Stimulated activated CD8-positive, alpha-beta memory T cell treated with anti-CD3 and anti-CD28 coated beads, Interleukin-4, amount 100 ng/mL, for 24 hours (primary cell): ENCODE results near the gene ZC3H12D.
A peak's percentile ranks its signal among the peaks of the same experiment; 100 is the strongest.
"Not testable (repeated sequence)": the region's sequence is repeated elsewhere in the genome, so short reads cannot be mapped to it uniquely, and the experiment has no call there.

Source experiments
- DNase-seq: peaks from one replicate; pipeline ENCODE4 v3.0.0-alpha.2; 2020; ENCODE audit warnings: low read depth

The ZC3H12D gene

DNA sequence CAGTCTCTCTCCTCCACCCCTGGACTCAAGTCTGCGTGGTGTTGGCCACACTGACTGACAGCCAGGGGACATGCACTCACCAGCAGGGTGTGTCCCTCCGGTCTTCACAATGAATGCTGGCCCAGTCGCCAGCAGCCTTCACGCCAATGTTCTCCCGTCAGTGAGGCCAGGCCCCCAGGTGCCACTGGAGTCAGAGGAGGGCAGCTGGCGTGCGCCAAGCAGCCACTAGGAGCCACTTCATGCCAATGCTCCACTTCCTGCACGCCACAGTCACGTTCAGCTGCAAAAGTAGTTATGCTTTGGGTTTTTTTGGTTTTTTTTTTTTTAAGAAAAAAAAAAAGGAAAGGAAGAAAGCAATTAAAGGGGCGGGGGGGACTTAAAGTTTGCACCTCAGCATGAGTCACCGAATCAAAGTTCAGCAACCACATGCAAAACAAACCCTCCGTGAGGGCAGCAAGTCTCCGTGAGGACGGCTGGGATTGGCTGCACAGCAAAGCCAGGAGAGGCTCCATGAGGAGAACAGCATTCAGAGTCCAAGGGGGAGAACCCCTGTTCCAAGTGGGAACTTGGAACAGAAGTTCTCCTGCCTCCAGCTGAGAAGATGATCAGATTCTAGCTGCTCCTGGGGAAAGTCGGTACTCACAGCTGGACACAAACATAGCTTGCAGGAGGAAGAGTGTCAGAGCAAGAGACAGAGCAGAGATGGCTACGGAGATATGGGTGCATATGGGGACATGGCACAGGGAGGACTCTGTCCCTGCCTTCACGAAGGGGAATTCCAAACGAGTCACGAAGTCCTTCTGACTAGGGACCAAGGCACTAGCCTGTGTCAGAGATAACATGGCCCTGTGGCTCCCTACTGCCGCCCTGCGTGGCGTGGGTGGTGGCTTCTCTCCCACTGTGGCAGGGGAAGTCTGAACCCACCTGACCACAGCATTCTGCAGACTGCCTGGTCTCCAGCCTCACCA, at the start of gene ZC3H12D:
ZC3H12D (minus strand) TSS at position 282 of the 968 bp plus-strand sequence. CDS start 10,471 bp downstream, outside the sequence.
- peak; percentile 59 for DNase-seq

DNA sequence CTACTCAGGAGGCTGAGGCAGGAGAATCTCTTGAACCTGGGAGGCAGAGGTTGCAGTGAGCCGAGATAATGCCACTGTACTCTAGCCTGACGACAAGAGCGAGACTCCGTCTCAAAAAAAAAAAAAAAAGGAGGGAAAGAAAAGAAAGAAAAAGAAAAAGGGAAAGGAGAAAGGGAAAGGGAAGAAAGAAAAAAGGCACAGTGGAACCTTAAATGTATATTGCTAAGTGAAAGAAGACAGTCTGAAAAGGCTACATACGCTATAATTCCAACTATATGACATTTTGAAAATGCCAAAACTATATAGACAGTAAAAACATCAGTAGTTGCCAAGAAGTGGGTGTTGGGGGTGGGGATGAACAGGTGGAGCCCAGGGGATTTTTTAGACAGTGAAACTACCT, 44.8 kb upstream of the ZC3H12D start:
- DNase-seq, result no peak

DNA sequence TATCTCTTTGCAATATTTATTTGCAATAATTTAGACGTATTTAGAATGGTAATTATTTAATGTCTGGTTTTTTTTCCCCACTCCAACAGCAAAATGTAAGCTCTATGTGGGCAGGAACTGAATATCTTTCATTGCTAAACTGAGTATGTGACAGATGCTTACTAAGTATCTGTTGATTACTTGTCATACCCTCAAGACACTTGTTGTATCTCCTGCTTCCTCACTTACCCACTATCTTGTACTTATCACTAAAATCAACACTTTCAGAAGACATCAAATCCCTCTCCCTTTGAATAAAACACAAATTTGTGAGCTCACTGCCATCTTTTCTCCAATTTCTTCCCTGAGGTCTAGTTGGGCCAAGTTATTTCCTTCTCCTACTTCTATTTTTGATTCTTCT, 30.7 kb upstream of the ZC3H12D start:
- DNase-seq, result no peak

DNA sequence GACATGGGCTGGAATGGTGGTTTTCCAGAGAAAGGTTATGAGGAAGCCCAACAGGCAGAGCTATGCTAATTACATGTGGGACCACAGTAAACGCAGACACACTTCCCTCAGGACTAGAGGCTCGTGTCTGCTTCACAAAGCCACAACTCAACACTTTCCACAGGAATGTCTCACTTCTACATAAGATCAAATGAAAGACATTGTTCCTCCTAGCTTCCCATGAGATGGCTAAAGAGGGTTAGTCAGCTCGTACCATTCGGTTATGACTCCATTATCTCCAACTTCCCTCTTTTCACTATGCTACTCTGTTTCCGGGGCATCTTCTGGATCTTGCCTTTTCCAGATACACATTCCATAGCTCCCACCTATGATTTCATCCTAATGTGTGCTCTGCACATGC, 29.1 kb upstream of the ZC3H12D start:
- DNase-seq, result no peak

DNA sequence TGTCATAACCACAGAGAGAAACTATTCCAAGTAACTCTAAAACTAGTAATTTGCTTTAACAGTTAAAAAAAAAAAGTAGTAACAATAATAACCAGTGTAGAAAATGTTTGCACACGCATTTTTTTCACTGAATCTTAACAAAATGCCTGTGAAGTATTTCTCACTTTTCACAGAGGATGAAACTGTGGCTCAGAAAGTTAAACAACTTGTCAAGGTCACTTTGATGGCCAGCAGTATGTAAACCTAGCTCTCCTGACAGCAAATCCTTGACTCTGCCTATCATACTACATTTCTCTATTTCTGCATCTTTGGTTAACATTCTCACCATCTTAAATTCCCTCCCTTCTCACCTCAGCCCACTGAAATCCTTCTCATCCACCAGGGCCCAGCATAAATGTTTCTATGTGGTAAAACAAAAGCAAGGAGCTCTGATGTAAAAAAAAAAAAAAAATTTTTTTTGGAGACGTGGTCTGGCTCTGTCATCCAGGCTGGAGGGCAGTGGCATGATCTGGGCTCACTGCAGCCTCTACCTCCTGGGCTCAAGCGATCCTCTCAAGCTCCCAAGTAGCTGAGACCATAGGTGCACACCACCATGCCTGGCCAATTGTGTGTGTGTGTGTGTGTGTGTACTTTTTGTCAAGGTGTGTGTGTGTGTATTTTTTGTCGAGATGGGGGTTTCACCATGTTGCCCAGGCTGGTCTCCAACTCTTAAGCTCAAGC, 26.1 kb upstream of the ZC3H12D start:
- no peak for DNase-seq

DNA sequence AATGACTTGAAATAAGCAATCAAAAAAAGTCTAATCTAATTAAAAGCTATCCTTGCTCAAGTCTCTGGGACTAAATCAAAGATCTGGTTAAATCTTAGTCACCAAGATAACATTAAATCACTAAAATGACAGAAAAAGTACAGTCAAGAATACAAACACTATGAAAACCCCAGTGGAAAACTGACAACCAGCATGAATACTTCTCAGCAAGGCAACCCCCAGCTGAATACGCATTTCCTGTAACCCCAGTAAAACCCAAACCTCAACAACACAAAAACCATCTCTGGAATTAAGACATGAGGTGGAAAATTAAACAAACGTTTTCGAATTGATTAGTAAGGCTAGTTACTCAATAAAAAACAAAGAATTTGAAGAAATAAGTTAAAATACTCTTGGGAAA, 23.7 kb upstream of the ZC3H12D start:
- DNase-seq, result no peak

DNA sequence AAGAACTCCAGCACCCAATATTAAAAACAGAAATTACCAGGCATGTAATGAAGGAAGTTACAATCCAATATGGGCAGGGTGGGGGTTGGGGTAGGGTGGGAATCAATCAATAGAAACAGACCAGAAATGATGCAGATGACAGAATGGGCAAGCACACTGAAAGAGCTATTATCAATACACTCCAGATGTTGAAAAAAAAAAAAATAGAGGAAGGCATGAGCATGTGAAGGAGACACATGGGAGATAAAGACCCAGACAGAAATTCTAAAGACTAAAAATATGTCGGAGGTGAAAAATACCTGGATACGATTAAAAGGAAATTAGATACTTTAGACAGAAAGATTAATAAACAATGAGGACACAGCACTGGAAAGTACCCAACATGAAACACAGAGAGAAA, 19.1 kb upstream of the ZC3H12D start:
- no peak for DNase-seq

DNA sequence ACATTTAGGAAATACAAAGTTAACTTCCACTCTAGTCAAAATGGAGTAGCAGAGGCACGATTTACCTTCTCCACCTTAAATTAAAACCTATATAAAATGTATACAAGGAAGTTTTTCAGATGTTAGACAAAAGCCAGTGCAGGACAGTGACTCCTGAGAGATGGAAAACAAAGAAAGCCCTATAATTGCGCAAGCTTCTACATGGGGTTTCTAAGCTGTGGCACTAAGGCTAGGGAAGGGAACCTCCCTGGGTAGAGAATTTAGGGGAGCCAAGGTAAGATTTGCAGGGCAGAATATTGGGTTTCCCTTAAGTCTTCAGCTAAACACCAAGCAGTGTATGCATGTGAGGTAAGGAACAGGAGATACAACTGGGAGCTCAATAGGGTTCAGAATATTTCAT, 18.5 kb upstream of the ZC3H12D start:
- no peak for DNase-seq

DNA sequence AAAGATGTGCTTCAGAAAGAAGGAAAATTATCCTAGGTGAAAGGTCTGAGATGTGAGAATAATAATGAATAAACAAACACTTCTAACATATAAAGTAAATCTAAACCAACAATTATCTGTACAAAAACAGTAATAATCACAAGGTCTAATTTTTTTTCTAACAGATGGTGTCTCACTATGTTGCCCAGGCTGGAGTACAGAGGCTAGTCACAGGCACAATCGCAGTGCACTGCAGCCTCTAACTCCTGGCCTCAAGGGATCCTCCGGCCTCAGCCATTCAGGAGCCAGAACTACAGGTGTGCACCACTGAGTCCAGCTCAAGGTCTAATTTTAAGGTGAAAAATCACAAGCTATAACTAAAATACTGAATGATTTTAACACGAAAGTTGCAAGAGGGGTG, 17.0 kb upstream of the ZC3H12D start:
- DNase-seq, result no peak

DNA sequence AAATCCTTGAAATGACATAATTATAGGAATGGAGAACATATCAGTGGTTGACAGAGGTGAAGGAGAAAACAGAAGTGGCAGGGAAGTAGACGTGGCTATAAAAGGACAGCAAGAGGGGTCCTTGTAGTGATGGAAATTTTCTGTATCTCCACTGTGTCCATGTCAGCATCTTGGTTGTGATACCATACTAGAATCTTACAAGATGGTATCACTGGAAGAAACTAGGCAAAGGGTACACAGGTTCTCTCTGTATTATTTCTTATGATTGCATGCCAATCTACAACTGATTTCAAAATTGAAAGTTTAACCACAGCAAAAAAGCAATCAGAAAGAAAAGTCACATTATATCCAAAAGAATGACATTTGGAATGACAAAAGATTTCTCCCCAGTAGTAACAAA, 16.4 kb upstream of the ZC3H12D start:
- DNase-seq, result no peak

DNA sequence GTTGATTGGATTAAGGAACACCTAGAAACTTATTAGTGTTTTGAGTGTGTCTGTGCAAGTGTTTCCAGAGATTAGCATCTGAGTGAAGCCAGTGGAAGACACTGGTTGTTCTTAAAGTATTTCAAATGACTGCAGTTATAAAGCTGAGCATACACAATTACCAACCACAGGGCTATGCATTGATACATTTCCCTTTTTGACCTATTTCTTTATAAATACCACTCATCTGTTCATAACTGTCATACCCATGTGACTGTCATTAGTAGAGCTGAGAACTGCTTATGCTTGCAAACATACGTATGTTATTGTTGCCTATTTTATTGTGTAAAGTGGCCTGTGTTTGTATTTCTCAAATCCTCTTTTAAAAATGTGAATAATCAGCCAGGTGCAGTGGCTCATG, 15.3 kb upstream of the ZC3H12D start:
- no peak for DNase-seq

DNA sequence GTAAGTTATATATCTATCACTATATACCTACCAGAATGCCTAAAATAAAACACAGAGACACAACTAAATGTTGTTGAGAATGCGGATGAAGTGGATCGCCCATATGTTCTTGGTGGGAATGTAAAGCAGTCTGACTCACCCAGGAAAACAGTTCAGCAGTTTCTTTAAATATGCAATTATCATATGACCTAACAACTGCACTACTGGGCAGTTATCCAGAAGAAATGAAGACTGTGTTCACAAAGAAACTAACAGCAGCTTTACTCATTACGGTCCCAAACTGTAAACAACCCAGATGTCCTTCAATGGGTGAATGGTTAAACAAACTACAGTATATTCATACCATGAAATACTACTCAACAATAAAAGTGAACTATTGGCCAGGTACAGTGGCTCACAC, 14.3 kb upstream of the ZC3H12D start:
- DNase-seq, result no peak

DNA sequence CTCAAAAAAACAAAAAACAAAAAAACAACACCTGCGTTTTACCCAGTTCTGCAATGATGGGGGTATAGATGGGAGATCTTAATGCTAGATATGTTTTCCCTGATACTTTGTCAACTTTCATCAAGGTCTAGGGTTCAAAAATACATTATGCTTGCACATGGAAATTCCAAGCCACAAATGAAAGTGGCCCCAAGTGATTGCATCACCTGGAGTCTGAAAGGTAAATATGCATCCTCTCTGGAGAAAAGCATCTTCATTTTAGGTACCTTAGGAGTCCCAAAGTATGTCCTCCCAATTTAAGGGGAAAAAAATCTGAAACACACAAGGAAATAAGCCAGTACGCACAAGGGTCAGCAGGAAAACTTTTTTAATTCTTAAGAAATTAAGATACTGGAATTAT, 12.6 kb upstream of the ZC3H12D start:
- DNase-seq, result no peak

DNA sequence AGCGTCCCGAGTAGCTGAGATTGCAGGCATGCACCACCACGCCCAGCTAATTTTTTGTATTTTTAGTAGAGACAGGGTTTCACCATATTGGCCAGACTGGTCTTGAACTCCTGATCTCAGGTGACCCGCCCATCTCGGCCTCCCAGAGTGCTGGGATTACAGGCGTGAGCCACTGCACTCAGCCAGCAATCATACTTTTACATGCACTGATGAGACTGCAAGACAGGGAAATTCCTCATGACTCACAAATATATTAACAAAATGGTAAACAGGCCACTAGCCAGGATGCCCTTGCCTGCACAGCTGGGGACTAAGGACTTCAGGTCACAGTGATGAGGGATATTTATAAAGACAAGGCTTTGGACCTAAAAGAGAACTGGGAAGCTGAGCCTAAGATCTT, 11.8 kb upstream of the ZC3H12D start:
- not testable (repeated sequence) for DNase-seq

DNA sequence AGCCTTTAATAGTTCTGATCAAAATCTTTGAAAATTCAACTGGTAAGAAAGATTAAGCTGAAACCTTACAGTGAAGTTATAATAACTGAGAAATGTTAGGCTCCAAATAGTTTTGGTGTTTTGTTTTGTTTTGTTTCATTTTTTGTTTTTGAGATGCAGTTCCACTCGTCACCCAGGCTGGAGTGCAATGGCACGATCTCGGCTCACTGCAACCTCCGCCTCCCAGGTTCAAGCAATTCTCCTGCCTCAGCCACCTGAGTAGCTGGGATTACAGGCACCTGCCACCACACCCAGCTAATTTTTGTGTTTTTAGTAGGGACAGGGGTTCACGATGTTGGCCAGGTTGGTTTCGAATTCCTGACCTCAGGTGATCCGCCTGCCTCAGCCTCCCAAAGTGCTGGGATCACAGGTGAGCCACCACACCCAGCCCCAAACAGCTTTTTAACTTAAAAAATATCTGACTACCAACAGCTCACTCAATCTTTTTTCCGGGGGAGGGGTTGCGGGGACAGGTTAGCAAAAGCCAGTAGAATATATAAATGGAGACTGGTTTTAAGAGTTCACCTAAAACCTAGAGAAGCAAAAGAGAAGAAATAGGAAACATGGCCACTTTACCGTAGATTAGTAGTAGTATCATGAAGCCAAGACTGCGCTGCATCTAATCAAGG, 10.7 kb upstream of the ZC3H12D start:
- not testable (repeated sequence) for DNase-seq

DNA sequence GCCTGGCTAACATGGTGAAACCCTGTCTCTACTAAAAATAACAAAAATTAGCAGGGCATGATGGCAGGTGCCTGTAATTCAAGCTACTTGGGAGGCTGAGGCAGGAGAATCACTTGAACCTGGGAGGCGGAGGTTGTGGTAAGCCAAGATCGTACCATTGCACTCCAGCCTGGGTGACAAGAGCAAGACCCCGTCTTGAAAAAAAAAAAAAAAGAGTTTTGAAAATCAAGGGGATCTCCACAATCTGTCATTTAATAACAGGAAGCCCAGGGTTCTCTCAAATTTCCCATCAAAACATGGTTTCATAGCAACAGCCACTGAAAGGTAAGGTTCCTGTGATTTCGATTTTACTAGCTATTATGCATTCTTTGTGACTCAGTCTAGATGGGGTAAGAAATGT, 10.0 kb upstream of the ZC3H12D start:
- not testable (repeated sequence) for DNase-seq

DNA sequence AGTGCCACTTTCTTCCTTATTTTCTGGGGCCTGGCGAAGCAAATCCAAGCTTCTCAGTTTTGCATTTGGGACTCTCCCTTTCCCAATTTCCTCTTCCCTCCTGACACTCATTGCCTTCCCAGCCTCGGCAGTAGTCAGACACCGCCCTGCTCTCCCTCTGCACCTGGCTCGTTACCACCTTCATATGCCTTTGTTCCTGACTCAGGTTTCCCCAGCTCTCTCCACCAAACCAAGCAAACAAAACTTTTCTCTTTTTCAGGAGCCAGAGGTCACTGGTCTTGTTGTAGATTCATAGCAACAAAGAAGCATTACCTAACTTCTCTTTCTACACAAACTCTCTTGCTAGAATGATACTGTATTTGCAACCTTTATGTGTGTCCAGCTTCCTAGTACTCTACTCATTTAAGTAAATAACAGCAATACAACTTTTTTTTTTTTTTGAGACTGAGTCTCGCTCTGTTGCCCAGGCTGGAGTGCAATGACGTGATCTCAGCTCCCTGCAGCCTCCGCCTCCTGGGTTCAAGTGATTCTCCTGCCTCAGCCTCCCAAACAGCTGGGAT, 9.0 kb upstream of the ZC3H12D start:
- no peak for DNase-seq

DNA sequence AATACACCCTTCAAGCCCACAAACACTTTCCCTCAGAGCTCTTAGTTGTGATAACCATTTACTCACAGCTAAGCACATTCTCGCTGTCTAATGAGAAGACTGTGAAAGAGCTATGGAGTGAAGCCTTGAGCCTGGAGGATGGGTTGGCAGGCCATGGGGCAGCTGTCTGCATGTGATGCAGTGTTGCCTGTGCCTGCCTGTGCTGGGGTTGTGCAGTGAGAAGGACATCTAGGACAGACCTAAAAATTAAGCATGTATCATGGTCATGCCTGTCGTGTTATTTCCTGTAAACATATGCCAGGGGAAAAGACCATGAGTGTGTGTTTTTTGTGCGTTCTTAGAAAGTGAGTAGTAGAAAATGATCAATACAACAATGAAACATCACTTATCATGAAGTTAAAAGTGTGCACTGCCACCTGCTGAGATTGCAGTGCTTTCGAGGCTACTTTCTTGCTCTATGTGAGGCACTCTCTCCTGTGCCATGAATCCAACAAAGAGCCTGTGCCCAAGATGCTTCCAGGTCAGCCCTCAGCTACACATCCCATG, 8.1 kb upstream of the ZC3H12D start:
- no peak for DNase-seq

DNA sequence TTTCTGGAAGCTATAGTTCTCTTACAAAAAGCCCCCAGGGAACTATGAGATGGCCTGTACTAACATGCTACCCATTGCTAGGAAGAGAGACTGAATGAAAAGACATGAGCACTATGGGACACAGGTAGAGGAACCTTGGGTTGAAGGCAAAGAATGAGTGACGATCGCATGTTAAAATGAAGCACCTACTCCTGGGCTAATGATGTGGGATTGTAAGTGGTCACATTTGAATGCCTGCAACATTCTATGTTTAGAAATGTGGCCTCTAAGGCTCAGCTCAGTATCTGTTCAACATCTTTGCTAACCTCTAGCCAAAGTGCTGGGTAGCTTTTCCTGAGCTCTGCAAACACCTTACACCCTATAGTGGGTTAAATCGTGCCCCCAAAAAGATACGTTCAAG, 5.2 kb upstream of the ZC3H12D start:
- no peak for DNase-seq

DNA sequence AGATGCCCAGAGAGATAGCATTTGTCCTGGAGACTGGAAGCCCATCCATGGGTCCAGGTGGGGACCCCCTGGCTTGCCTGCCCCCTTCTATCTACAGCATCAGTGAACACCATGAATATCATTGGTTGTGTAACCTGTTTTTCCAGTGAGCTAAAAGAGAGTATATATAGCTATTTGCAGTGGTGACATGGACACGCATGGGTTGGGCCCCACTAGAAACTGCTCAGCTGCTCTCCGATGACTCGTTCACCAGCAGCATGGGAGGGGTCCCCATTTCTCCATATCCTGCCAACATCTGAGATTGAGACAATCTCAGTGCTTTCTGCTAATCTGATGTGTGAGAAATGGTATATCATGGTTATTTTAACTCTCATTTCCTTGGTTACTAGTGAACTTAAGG, 4.0 kb upstream of the ZC3H12D start:
- no peak for DNase-seq

DNA sequence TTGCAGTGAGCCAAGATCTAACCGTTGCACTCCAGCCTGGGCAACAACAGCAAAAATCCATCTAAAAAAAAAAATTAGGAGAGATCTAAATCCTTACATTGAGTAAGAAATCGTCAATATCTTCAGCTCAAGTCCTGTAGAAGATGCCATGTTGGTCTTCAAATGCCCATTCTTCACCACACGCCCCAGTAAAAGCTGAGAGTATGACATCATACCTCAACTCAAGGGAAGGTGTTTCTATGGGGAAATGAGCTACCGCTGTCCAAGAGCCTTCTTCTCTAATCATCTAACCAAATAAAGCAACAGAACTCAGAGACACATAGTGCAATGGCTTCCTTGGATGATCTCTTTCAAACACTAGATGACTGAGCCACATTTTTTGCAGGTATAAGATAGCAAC, 2.5 kb upstream of the ZC3H12D start:
- no peak for DNase-seq
